Memory B cell (primary cell): ENCODE measurements around the gene RIPK1.
"Not testable (repeated sequence)": the region's sequence is repeated elsewhere in the genome, so short reads cannot be mapped to it uniquely, and the experiment has no call there.

ENCODE experiments used
- ATAC-seq: fragments of 150-1000 bp; cut with Tn5 transposase; 2 replicates; pipeline ENCODE4 v1.10.0; 2021; ENCODE audit warnings: low read depth, mild to moderate bottlenecking, moderate library complexity
- DNase-seq, 2 donors: peaks; one replicate each; pipeline ENCODE4 v3.0.0; 2022; ENCODE audit warnings: low spot score in 2 of 2
- H3K27ac Mint-ChIP-seq: one replicate; pipeline ENCODE4 v1.8.0; 2022; ENCODE audit warnings: mild to moderate bottlenecking, moderate library complexity, mixed read lengths
- H3K27me3 Mint-ChIP-seq: one replicate; pipeline ENCODE4 v1.8.0; 2022; ENCODE audit warnings: mixed read lengths
- H3K36me3 Mint-ChIP-seq: one replicate; pipeline ENCODE4 v1.8.0; 2022; ENCODE audit warnings: mild to moderate bottlenecking, mixed read lengths
- H3K4me1 Mint-ChIP-seq: one replicate; pipeline ENCODE4 v1.8.0; 2022; ENCODE audit warnings: mixed read lengths
- H3K4me3 Mint-ChIP-seq: one replicate; pipeline ENCODE4 v1.8.0; 2022; ENCODE audit warnings: mild to moderate bottlenecking, moderate library complexity, mixed read lengths
- H3K9me3 Mint-ChIP-seq: one replicate; pipeline ENCODE4 v1.8.0; 2022; ENCODE audit warnings: mixed read lengths

RIPK1 gene

GRCh38 chr6:3057063-3057770 is 11.1 kb upstream of the RIPK1 start:
- Mint-ChIP-seq H3K4me1 (peaks cover 5% of the 10 kb centered on the region), H3K4me3 (no peak overlapping the region), H3K27me3 (no peaks in the 10 kb centered on the region), H3K9me3 (no peaks in the 10 kb centered on the region), H3K27ac (no peak overlapping the region), H3K36me3 (no peaks in the 10 kb centered on the region)
- DNase-seq (no peak), ATAC-seq (no peak)

- Mint-ChIP-seq H3K36me3 (no peaks in the 10 kb centered on the region), H3K27me3 (no peaks in the 10 kb centered on the region), H3K27ac (no peak overlapping the region), H3K9me3 (no peaks in the 10 kb centered on the region), H3K4me3 (no peak overlapping the region), H3K4me1 (no peaks in the 10 kb centered on the region)
- DNase-seq, result no peak
- no peak for ATAC-seq
Measured at GRCh38 chr6:3058957-3059356, 9.3 kb upstream of the RIPK1 start.

- not testable (repeated sequence) for ATAC-seq, H3K9me3 Mint-ChIP-seq, H3K4me3 Mint-ChIP-seq, H3K27me3 Mint-ChIP-seq, H3K27ac Mint-ChIP-seq, H3K36me3 Mint-ChIP-seq, DNase-seq, H3K4me1 Mint-ChIP-seq
Measured at GRCh38 chr6:3060092-3060491, 8.2 kb upstream of the RIPK1 start.

GRCh38 chr6:3061501-3061941 is 6.8 kb upstream of the RIPK1 start:
- no peaks in the 10 kb centered on the region for H3K9me3 Mint-ChIP-seq
- no peaks in the 10 kb centered on the region for H3K36me3 Mint-ChIP-seq
- no peak overlapping the region for H3K27ac Mint-ChIP-seq
- DNase-seq, result no peak
- H3K4me1 Mint-ChIP-seq, result peaks cover 7% of the 10 kb centered on the region
- H3K4me3 Mint-ChIP-seq, result no peak overlapping the region
- no peak for ATAC-seq
- H3K27me3 Mint-ChIP-seq, result no peaks in the 10 kb centered on the region

GRCh38 chr6:3063340-3063732 is 5.0 kb upstream of the RIPK1 start:
- Mint-ChIP-seq H3K4me3 (peak overlapping the region; percentile 89), H3K27ac (peak overlapping the region; percentile 67), H3K4me1 (peaks cover 13% of the 10 kb centered on the region)
- H3K36me3 Mint-ChIP-seq, H3K9me3 Mint-ChIP-seq, H3K27me3 Mint-ChIP-seq, DNase-seq, ATAC-seq: not testable (repeated sequence)

GRCh38 chr6:3063733-3064700 is 4.3 kb upstream of the RIPK1 start:
- H3K27ac Mint-ChIP-seq, result peak overlapping the region; percentile 67
- no peaks in the 10 kb centered on the region for H3K9me3 Mint-ChIP-seq
- peak overlapping the region; percentile 89 for H3K4me3 Mint-ChIP-seq
- peaks cover 13% of the 10 kb centered on the region for H3K4me1 Mint-ChIP-seq
- no peaks in the 10 kb centered on the region for H3K27me3 Mint-ChIP-seq
- peak; percentile 73 for ATAC-seq
- no peaks in the 10 kb centered on the region for H3K36me3 Mint-ChIP-seq
- DNase-seq, result peak; percentile 77 to 79

GRCh38 chr6:3071568-3071967 is 3.3 kb downstream of the RIPK1 start:
- no peaks in the 10 kb centered on the region for H3K9me3 Mint-ChIP-seq
- ATAC-seq (no peak), DNase-seq (no peak)
- H3K27ac Mint-ChIP-seq, result peak overlapping the region; percentile 41
- H3K4me1 Mint-ChIP-seq, result peaks cover 32% of the 10 kb centered on the region
- H3K36me3 Mint-ChIP-seq, result peaks cover 11% of the 10 kb centered on the region
- no peak overlapping the region for H3K4me3 Mint-ChIP-seq
- no peaks in the 10 kb centered on the region for H3K27me3 Mint-ChIP-seq

- no peak for DNase-seq
- H3K4me3 Mint-ChIP-seq, result no peak overlapping the region
- H3K27me3 Mint-ChIP-seq, result no peaks in the 10 kb centered on the region
- peaks cover 31% of the 10 kb centered on the region for H3K4me1 Mint-ChIP-seq
- no peak for ATAC-seq
- H3K27ac Mint-ChIP-seq, result no peak overlapping the region
- no peaks in the 10 kb centered on the region for H3K9me3 Mint-ChIP-seq
- peaks cover 19% of the 10 kb centered on the region for H3K36me3 Mint-ChIP-seq
Measured at GRCh38 chr6:3072798-3073197, 4.5 kb downstream of the RIPK1 start.

- ATAC-seq (no peak), DNase-seq (no peak)
- Mint-ChIP-seq H3K27me3 (no peaks in the 10 kb centered on the region), H3K27ac (no peak overlapping the region), H3K9me3 (no peaks in the 10 kb centered on the region), H3K36me3 (peaks cover 24% of the 10 kb centered on the region), H3K4me1 (peaks cover 30% of the 10 kb centered on the region), H3K4me3 (no peak overlapping the region)
Measured at GRCh38 chr6:3073382-3073781, 5.1 kb downstream of the RIPK1 start.

GRCh38 chr6:3075772-3076113 is 7.4 kb downstream of the RIPK1 start:
- H3K4me3 Mint-ChIP-seq, result no peak overlapping the region
- peaks cover 35% of the 10 kb centered on the region for H3K36me3 Mint-ChIP-seq
- H3K4me1 Mint-ChIP-seq, result peaks cover 29% of the 10 kb centered on the region
- DNase-seq (no peak), ATAC-seq (no peak)
- no peaks in the 10 kb centered on the region for H3K27me3 Mint-ChIP-seq
- H3K27ac Mint-ChIP-seq, result no peak overlapping the region
- no peaks in the 10 kb centered on the region for H3K9me3 Mint-ChIP-seq

- no peak overlapping the region for H3K27ac Mint-ChIP-seq
- no peaks in the 10 kb centered on the region for H3K9me3 Mint-ChIP-seq
- ATAC-seq (no peak), DNase-seq (no peak)
- H3K4me3 Mint-ChIP-seq, result no peak overlapping the region
- peaks cover 26% of the 10 kb centered on the region for H3K4me1 Mint-ChIP-seq
- peaks cover 35% of the 10 kb centered on the region for H3K36me3 Mint-ChIP-seq
- H3K27me3 Mint-ChIP-seq, result no peaks in the 10 kb centered on the region
Measured at GRCh38 chr6:3076320-3076719, 8.0 kb downstream of the RIPK1 start.

- peaks cover 25% of the 10 kb centered on the region for H3K4me1 Mint-ChIP-seq
- peaks cover 38% of the 10 kb centered on the region for H3K36me3 Mint-ChIP-seq
- no peak overlapping the region for H3K27ac Mint-ChIP-seq
Measured at GRCh38 chr6:3077430-3077829, 9.1 kb downstream of the RIPK1 start.

GRCh38 chr6:3078952-3079351 is 10.7 kb downstream of the RIPK1 start:
- H3K4me3 Mint-ChIP-seq, result not testable (repeated sequence)

More at GRCh38 chr6:3077430-3077829, 9.1 kb downstream of the RIPK1 start:
- DNase-seq (no peak), ATAC-seq (no peak)
- Mint-ChIP-seq H3K27me3 (no peaks in the 10 kb centered on the region), H3K9me3 (no peaks in the 10 kb centered on the region), H3K4me3 (no peak overlapping the region)

GRCh38 chr6:3079682-3080081 is 11.4 kb downstream of the RIPK1 start:
- H3K4me1 Mint-ChIP-seq, result peaks cover 19% of the 10 kb centered on the region
- no peak overlapping the region for H3K4me3 Mint-ChIP-seq
- ATAC-seq (no peak), DNase-seq (no peak)
- no peaks in the 10 kb centered on the region for H3K9me3 Mint-ChIP-seq
- no peak overlapping the region for H3K27ac Mint-ChIP-seq
- peaks cover 53% of the 10 kb centered on the region for H3K36me3 Mint-ChIP-seq
- no peaks in the 10 kb centered on the region for H3K27me3 Mint-ChIP-seq

More at GRCh38 chr6:3078952-3079351, 10.7 kb downstream of the RIPK1 start:
- not testable (repeated sequence) for H3K9me3 Mint-ChIP-seq, H3K27ac Mint-ChIP-seq, DNase-seq, ATAC-seq, H3K27me3 Mint-ChIP-seq
- Mint-ChIP-seq H3K36me3 (peaks cover 49% of the 10 kb centered on the region), H3K4me1 (peaks cover 22% of the 10 kb centered on the region)
